ENCODE results near the gene CCM2. TPM values are rescaled to one million over a fixed set of nuclear protein-coding genes. Genes with fewer than 3 reads are reported as not detected.
A peak's percentile ranks its signal among the peaks of the same experiment; 100 is the strongest.

The CCM2 gene
- total RNA-seq = 100 to 1,000 TPM in 1 of 3 donors, 10 to 100 TPM in 2; 66.2 to 104 (median 97.5) TPM
- 105 TPM for total RNA-seq (2013)

DNA sequence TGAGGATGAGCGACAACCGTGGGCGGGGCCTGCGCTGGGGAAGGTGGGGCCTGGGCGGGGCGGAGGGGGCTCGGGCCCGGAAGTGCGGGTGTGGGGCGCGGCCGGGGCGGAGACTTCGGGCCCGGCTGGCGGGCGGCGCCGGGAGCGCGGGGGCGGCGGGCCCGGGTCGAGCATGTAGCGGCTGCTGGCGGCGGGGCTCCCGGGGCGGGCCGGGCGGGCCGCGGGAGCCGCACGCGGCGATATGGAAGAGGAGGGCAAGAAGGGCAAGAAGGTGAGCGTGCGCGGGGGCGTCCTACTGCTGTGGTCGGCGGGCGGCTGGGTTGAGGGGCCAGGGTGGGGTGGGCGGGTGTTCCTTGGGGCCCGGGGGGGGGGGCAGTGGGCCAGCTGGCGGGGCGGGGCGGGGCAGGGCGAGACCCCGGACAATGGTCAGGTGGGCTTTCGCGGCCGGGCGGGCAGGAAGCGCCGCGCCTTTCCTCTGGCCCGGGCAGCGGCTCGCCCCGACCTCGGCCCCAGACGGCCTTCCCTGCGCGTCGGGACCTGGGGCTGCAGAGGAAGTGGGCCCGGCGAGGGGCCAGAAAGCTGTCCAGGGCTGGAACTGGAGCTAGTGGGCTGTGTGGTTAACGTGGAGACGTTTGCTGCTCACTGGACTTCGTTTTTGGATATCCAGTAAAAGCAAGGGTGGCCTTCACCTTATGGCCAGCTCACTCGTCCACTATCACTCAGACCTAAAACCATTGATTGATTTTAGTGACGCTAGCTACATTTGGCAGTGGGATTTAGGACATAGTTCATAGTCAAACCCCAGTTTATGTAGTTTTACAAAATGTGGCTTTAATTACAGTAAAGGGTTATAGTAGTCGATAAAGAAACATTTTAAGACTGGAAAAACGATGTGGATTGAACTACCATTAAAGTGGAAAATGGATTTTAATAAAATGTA is at the start of gene CCM2:
TSS of gene CCM2 (plus strand) at position 109 of the 940 bp plus-strand sequence. CDS start at position 242, 133 bp downstream.
- peaks cover 16% of the 10 kb centered on the region for H3K4me1 ChIP-seq (ENCODE audit: control insufficient read depth, insufficient read depth, low read length)
- Mint-ChIP-seq H3K4me3 (peak within 1 kb of the TSS; percentile 98), H3K9me3 (no peaks in the 10 kb centered on the region), H3K27me3 (ENCODE audit: low read depth in 2 of 2) (no peaks in the 10 kb centered on the region), H3K36me3 (no peaks in the 10 kb centered on the region), H3K4me1 (peaks cover 23 to 31% of the 10 kb centered on the region in 2 donors), H3K27ac (peak within 1 kb of the TSS; percentile 91 to 95)
- no peaks in the 10 kb centered on the region for H3K27me3 ChIP-seq (ENCODE audit: control insufficient read depth, insufficient read depth, low read length)
- ATAC-seq (no peak), DNase-seq (peak in 1 of 2 donors; percentile 49)
- intact Hi-C loops (cut with micrococcal nuclease) = loop anchor here (2.0 kb wide), 2 partner anchors 22 to 26 kb away; partner anchors contain the start of gene MYO1G
- TF ChIP-seq, protein P1, sequence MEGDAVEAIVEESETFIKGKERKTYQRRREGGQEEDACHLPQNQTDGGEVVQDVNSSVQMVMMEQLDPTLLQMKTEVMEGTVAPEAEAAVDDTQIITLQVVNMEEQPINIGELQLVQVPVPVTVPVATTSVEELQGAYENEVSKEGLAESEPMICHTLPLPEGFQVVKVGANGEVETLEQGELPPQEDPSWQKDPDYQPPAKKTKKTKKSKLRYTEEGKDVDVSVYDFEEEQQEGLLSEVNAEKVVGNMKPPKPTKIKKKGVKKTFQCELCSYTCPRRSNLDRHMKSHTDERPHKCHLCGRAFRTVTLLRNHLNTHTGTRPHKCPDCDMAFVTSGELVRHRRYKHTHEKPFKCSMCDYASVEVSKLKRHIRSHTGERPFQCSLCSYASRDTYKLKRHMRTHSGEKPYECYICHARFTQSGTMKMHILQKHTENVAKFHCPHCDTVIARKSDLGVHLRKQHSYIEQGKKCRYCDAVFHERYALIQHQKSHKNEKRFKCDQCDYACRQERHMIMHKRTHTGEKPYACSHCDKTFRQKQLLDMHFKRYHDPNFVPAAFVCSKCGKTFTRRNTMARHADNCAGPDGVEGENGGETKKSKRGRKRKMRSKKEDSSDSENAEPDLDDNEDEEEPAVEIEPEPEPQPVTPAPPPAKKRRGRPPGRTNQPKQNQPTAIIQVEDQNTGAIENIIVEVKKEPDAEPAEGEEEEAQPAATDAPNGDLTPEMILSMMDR (IDR thresholded peaks at IDR 0.05) = no peak
- H3K27ac ChIP-seq (ENCODE audit: low read length) = peak within 1 kb of the TSS; percentile 63
- peak within 1 kb of the TSS; percentile 55 for H3K4me3 ChIP-seq (ENCODE audit: low read length)
- H3K9me3 ChIP-seq (ENCODE audit: control insufficient read depth, insufficient read depth, low read length) = no peaks in the 10 kb centered on the region
- H3K36me3 ChIP-seq (ENCODE audit: control insufficient read depth, insufficient read depth, low read length) = no peaks in the 10 kb centered on the region
- WGBS (ENCODE audit: insufficient coverage) = under 1% methylated on average over 66 of the region's 77 CpGs

DNA sequence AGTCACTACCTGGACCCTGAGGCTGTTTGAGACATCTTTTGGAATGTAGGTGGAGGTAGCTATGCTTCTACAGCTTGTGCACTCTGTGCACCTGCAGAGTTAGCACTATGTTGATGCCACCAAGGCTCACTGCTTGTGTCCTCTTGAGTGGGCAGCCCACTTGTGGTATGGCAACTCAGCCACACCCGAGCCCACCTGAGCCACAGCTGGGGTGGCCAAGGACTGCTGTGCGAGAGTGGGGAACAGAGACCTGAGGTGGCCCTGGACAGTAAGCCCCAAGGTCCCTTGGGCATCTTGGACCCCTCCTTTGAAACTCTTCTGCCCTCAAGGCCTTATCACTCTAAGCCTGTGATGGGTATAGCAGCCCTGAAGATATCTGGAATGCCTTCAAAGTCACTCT is 46.8 kb upstream of the CCM2 start:
- H3K27ac ChIP-seq (ENCODE audit: low read length) = no peak overlapping the region
- peaks cover 2% of the 10 kb centered on the region for H3K27me3 ChIP-seq (ENCODE audit: control insufficient read depth, insufficient read depth, low read length)
- intact Hi-C loops (cut with micrococcal nuclease) = no loop called here
- Mint-ChIP-seq H3K27ac (no peak overlapping the region), H3K27me3 (ENCODE audit: low read depth in 2 of 2) (peaks cover 4 to 5% of the 10 kb centered on the region in 2 donors), H3K9me3 (no peaks in the 10 kb centered on the region), H3K4me1 (peaks cover 21% of the 10 kb centered on the region in 2 donors), H3K36me3 (no peaks in the 10 kb centered on the region), H3K4me3 (no peak overlapping the region)
- no peaks in the 10 kb centered on the region for H3K36me3 ChIP-seq (ENCODE audit: control insufficient read depth, insufficient read depth, low read length)
- TF ChIP-seq, protein P1 (IDR thresholded peaks at IDR 0.05) = no peak
- ATAC-seq (no peak), DNase-seq (no peak)
- no peak overlapping the region for H3K4me3 ChIP-seq (ENCODE audit: low read length)
- H3K9me3 ChIP-seq (ENCODE audit: control insufficient read depth, insufficient read depth, low read length) = no peaks in the 10 kb centered on the region
- WGBS (ENCODE audit: insufficient coverage) = 86% methylated on average over 2 of the region's 2 CpGs
- H3K4me1 ChIP-seq (ENCODE audit: control insufficient read depth, insufficient read depth, low read length) = peaks cover 16% of the 10 kb centered on the region

DNA sequence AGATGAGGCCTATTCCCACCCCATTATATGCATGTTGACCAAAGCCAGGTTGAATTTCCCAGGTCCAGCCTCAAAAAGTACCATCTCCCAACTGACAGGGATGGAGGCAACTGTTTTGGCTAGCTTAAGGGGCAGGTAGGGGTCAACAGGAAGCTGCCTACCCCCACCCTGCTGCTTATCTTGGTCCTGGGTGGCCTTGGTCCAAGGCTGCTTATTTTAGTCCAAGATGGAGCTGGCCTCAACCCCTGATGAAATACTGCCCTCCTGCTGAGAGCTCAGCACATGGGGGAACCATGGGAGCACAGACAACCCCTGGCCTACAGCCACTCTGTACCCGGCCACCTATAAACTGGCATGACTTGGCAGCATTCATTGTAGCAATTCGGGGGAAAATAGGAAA is 44.3 kb upstream of the CCM2 start:
- no peaks in the 10 kb centered on the region for H3K27me3 ChIP-seq (ENCODE audit: control insufficient read depth, insufficient read depth, low read length)
- no peaks in the 10 kb centered on the region for H3K27me3 Mint-ChIP-seq (ENCODE audit: low read depth in 2 of 2)
- no peak overlapping the region for H3K4me3 Mint-ChIP-seq
- intact Hi-C loops (cut with micrococcal nuclease) = no loop called here
- WGBS (ENCODE audit: insufficient coverage) = 80% methylated on average over 2 of the region's 2 CpGs
- H3K9me3 ChIP-seq (ENCODE audit: control insufficient read depth, insufficient read depth, low read length) = no peaks in the 10 kb centered on the region
- H3K36me3 Mint-ChIP-seq = no peaks in the 10 kb centered on the region
- no peak overlapping the region for H3K27ac ChIP-seq (ENCODE audit: low read length)
- peak overlapping the region in 1 of 2 donors; percentile 73 for H3K27ac Mint-ChIP-seq
- peaks cover 31% of the 10 kb centered on the region for H3K4me1 ChIP-seq (ENCODE audit: control insufficient read depth, insufficient read depth, low read length)
- H3K36me3 ChIP-seq (ENCODE audit: control insufficient read depth, insufficient read depth, low read length) = no peaks in the 10 kb centered on the region
- DNase-seq = no peak
- H3K4me1 Mint-ChIP-seq = peaks cover 41 to 44% of the 10 kb centered on the region in 2 donors
- TF ChIP-seq, protein P1 (IDR thresholded peaks at IDR 0.05) = no peak
- no peak overlapping the region for H3K4me3 ChIP-seq (ENCODE audit: low read length)
- no peak for ATAC-seq
- H3K9me3 Mint-ChIP-seq = no peaks in the 10 kb centered on the region
